Colonic mucosa (tissue), 4 donors: ENCODE results near the gene SLC16A5. TPM values are rescaled to one million over a fixed set of nuclear protein-coding genes. Genes with fewer than 3 reads are reported as not detected.
A peak's percentile ranks its signal among the peaks of the same experiment; 100 is the strongest.

ENCODE experiments used
- DNase-seq: peaks from one replicate; pipeline ENCODE4 v3.0.0-alpha.2; 2020
- H3K27ac ChIP-seq: fragments of 200-600 bp; one replicate; pipeline ENCODE4 v1.8.0; 2021
- H3K27me3 ChIP-seq: fragments of 200-600 bp; one replicate; pipeline ENCODE4 v1.8.0; 2021
- H3K36me3 ChIP-seq: fragments of 200-600 bp; one replicate; pipeline ENCODE4 v1.8.0; 2021
- H3K4me1 ChIP-seq: fragments of 200-600 bp; one replicate; pipeline ENCODE4 v1.8.0; 2021; ENCODE audit warnings: mild to moderate bottlenecking
- H3K4me3 ChIP-seq: fragments of 200-600 bp; one replicate; pipeline ENCODE4 v1.8.0; 2021
- H3K9ac ChIP-seq, 2 donors: one replicate each; pipeline ENCODE4 v1.7.0; 2013; ENCODE audit warnings: control low read depth in 2 of 2, low read depth in 2 of 2, low read length in 2 of 2
- H3K9me3 ChIP-seq: fragments of 200-600 bp; one replicate; pipeline ENCODE4 v1.8.0; 2021
- CTCF ChIP-seq: fragments of 200-600 bp; IDR thresholded peaks from one replicate; pipeline ENCODE4 v1.8.0; 2022; ENCODE audit warnings: antibody characterized with exemption, mild to moderate bottlenecking
- intact Hi-C: fragments of 100-400 bp; cut with DNase I; formaldehyde crosslinking; loops from one replicate; pipeline ENCODE4 v1.14.1; 2022
- total RNA-seq, 2 donors: library from RNA; stranded (reverse); fragmentation: NEBNext Ultra II Directional in 1 of 2; extraction: Animal tissue kit (Norgen Biotek cat#: 25700) in 1 of 2; gene quantifications; one replicate each; pipeline ENCODE4 v1.2.1, GENCODE V29; 2021
- donor health status: healthy.
- donor health status: DM: no; HTN: no; CAD: no.
- donor health status: DM: no; HTN: no; CAD: no.

SLC16A5 gene
- total RNA-seq, 2 donors from 2014 or later, result 19.4 to 50.1 TPM

DNA sequence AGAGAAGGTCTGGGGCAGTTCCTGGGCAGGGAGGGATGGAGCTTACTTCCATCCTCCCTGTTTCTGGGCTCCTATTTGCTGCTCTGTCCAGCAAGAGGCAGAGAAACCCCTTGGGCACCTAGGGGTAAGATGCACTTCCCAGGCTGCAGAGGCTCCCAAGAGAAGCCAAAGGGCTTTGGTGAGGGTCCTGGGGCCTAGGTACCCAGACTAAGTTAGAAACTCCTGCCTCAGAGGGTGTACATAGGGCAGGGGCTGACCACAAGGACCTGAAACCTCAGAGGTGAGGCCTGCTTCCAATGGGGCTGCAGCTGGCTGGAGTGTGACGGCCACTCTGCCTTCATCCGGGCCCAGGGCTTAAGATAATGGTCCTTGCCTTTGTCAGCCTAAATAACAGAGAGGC lies 20.4 kb downstream of the SLC16A5 start:
- no peak overlapping the region for H3K4me3 ChIP-seq
- peaks cover 9% of the 10 kb centered on the region for H3K4me1 ChIP-seq
- TF ChIP-seq CTCF, result no peak
- H3K36me3 ChIP-seq, result no peaks in the 10 kb centered on the region
- H3K9ac ChIP-seq, result no peak overlapping the region
- no peaks in the 10 kb centered on the region for H3K27me3 ChIP-seq
- no peaks in the 10 kb centered on the region for H3K9me3 ChIP-seq
- intact Hi-C loops, result loop anchor here (5.0 kb wide), 1 partner anchor 36 kb away; no protein-coding TSS in a partner anchor
- H3K27ac ChIP-seq, result no peak overlapping the region
- DNase-seq, result no peak

GRCh38 chr17:75109046-75109406 lies 21.3 kb downstream of the SLC16A5 start:
- Histone ChIP-seq H3K9ac (peak overlapping the region; percentile 84 to 87), H3K27me3 (no peaks in the 10 kb centered on the region), H3K9me3 (no peaks in the 10 kb centered on the region), H3K4me1 (peaks cover 9% of the 10 kb centered on the region), H3K4me3 (peak overlapping the region; percentile 85), H3K36me3 (no peaks in the 10 kb centered on the region), H3K27ac (peak overlapping the region; percentile 83)
- no peak for TF ChIP-seq CTCF
- intact Hi-C loops, result loop anchor here (5.0 kb wide), 1 partner anchor 37 kb away; no protein-coding TSS in a partner anchor
- DNase-seq, result no peak

- intact Hi-C loops, result loop anchor here (5.0 kb wide), 3 partner anchors 37 to 93 kb away; no protein-coding TSS in a partner anchor
- peak; percentile 96 for DNase-seq
- H3K4me1 ChIP-seq, result peaks cover 9% of the 10 kb centered on the region
Observed at GRCh38 chr17:75109407-75110233, 21.9 kb downstream of the SLC16A5 start, which contains the start of gene ARMC7. TSS of gene ARMC7 (plus strand) at chr17:75109969. CDS start at chr17:75110289, 320 bp downstream.

DNA sequence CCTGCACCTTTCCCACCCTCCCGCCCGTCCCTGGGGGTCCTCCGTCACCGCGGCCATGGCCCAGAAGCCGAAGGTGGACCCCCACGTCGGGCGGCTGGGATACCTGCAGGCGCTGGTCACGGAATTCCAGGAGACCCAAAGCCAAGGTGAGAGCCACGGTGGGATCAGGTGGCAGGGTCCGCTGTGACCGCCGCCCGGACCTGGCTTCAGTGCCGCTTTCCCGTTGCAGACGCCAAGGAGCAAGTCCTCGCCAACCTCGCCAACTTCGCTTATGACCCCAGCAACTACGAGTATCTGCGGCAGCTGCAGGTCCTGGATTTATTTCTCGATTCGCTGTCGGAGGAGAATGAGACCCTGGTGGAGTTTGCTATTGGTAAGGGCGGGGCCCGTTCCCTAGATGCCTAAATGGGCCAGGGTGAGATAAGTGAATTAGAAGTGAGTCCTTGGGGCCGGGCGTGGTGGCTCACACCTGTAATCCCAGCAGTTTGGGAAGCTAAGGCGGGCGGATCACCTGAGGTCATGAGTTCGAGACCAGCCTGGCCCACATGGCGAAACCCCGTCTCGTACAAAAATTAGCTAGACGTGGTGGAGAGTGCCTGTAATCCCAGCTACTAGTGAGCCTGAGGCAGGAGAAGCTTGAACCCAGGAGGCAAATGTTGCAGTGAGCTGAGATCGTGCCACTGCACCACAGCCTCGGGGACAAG lies 22.6 kb downstream of the SLC16A5 start:
- Histone ChIP-seq H3K9me3 (no peaks in the 10 kb centered on the region), H3K27me3 (no peaks in the 10 kb centered on the region), H3K4me1 (peaks cover 9% of the 10 kb centered on the region), H3K9ac (peak overlapping the region; percentile 84 to 87), H3K27ac (peak overlapping the region; percentile 83), H3K4me3 (peak overlapping the region; percentile 85), H3K36me3 (no peaks in the 10 kb centered on the region)
- intact Hi-C loops, result loop anchor here (5.0 kb wide), 2 partner anchors 62 to 92 kb away; no protein-coding TSS in a partner anchor
- no peak for TF ChIP-seq CTCF
- DNase-seq, result peak; percentile 55

More at GRCh38 chr17:75109407-75110233, 21.9 kb downstream of the SLC16A5 start, which contains the start of gene ARMC7:
- no peak for TF ChIP-seq CTCF
- no peaks in the 10 kb centered on the region for H3K36me3 ChIP-seq
- peak within 1 kb of the TSS; percentile 85 for H3K4me3 ChIP-seq
- H3K9ac ChIP-seq, result peak within 1 kb of the TSS; percentile 84 to 87
- H3K27me3 ChIP-seq, result no peaks in the 10 kb centered on the region
- H3K9me3 ChIP-seq, result no peaks in the 10 kb centered on the region
- peak within 1 kb of the TSS; percentile 83 for H3K27ac ChIP-seq

- DNase-seq, result no peak
- peaks cover 9% of the 10 kb centered on the region for H3K4me1 ChIP-seq
- H3K4me3 ChIP-seq, result no peak overlapping the region
- no peak for TF ChIP-seq CTCF
- no peaks in the 10 kb centered on the region for H3K27me3 ChIP-seq
- H3K9me3 ChIP-seq, result no peaks in the 10 kb centered on the region
- H3K36me3 ChIP-seq, result no peaks in the 10 kb centered on the region
- peak overlapping the region in 1 of 2 donors; percentile 26 for H3K9ac ChIP-seq
- intact Hi-C loops, result loop anchor here (5.0 kb wide), 2 partner anchors 60 to 90 kb away; no protein-coding TSS in a partner anchor
- H3K27ac ChIP-seq, result no peak overlapping the region
Observed at GRCh38 chr17:75111777-75112335, 24.1 kb downstream of the SLC16A5 start.
